ENCODE data around the gene KASH5.
A peak's percentile ranks its signal among the peaks of the same experiment; 100 is the strongest.

KASH5 gene

GRCh38 chr19:49430172-49430677 is 42.2 kb downstream of the KASH5 start:
- Mint-ChIP-seq H3K27me3 (ENCODE audit: low read depth) (peaks cover 96% of the 10 kb centered on the region), H3K27ac (no peak overlapping the region)

GRCh38 chr19:49430678-49431329 is 42.8 kb downstream of the KASH5 start:
- H3K9me3 Mint-ChIP-seq: no peaks in the 10 kb centered on the region
- peaks cover 6% of the 10 kb centered on the region for H3K36me3 Mint-ChIP-seq (ENCODE audit: low read depth)
- no peak overlapping the region for H3K4me3 Mint-ChIP-seq
- H3K27ac Mint-ChIP-seq: no peak overlapping the region
- peaks cover 29% of the 10 kb centered on the region for H3K4me1 Mint-ChIP-seq (ENCODE audit: low read depth)
- peaks cover 96% of the 10 kb centered on the region for H3K27me3 Mint-ChIP-seq (ENCODE audit: low read depth)

More at GRCh38 chr19:49430172-49430677, 42.2 kb downstream of the KASH5 start:
- Mint-ChIP-seq H3K36me3 (ENCODE audit: low read depth) (peaks cover 6% of the 10 kb centered on the region), H3K4me3 (no peak overlapping the region), H3K4me1 (ENCODE audit: low read depth) (peaks cover 31% of the 10 kb centered on the region), H3K9me3 (no peaks in the 10 kb centered on the region)

- Mint-ChIP-seq H3K4me1 (ENCODE audit: low read depth) (peaks cover 30% of the 10 kb centered on the region), H3K4me3 (no peak overlapping the region), H3K27me3 (ENCODE audit: low read depth) (peaks cover 96% of the 10 kb centered on the region), H3K27ac (no peak overlapping the region), H3K36me3 (ENCODE audit: low read depth) (peaks cover 6% of the 10 kb centered on the region), H3K9me3 (no peaks in the 10 kb centered on the region)
Observed at GRCh38 chr19:49431330-49431749, 43.3 kb downstream of the KASH5 start.

- Mint-ChIP-seq H3K9me3 (no peaks in the 10 kb centered on the region), H3K4me1 (ENCODE audit: low read depth) (peaks cover 24% of the 10 kb centered on the region), H3K27ac (no peak overlapping the region), H3K36me3 (ENCODE audit: low read depth) (peaks cover 2% of the 10 kb centered on the region), H3K4me3 (no peak overlapping the region), H3K27me3 (ENCODE audit: low read depth) (peaks cover 94% of the 10 kb centered on the region)
Observed at GRCh38 chr19:49432141-49433073, 44.4 kb downstream of the KASH5 start.

GRCh38 chr19:49433240-49433901 is 45.3 kb downstream of the KASH5 start:
- Mint-ChIP-seq H3K4me1 (ENCODE audit: low read depth) (peaks cover 22% of the 10 kb centered on the region), H3K4me3 (no peak overlapping the region), H3K9me3 (no peaks in the 10 kb centered on the region), H3K36me3 (ENCODE audit: low read depth) (peaks cover 2% of the 10 kb centered on the region), H3K27me3 (ENCODE audit: low read depth) (peaks cover 94% of the 10 kb centered on the region), H3K27ac (no peak overlapping the region)

GRCh38 chr19:49434907-49435583 is 47.0 kb downstream of the KASH5 start:
- Mint-ChIP-seq H3K27ac (no peak overlapping the region), H3K9me3 (no peaks in the 10 kb centered on the region), H3K36me3 (ENCODE audit: low read depth) (no peaks in the 10 kb centered on the region), H3K4me3 (no peak overlapping the region), H3K27me3 (ENCODE audit: low read depth) (peaks cover 94% of the 10 kb centered on the region), H3K4me1 (ENCODE audit: low read depth) (peaks cover 17% of the 10 kb centered on the region)

GRCh38 chr19:49435670-49436069 is 47.6 kb downstream of the KASH5 start:
- Mint-ChIP-seq H3K4me3 (no peak overlapping the region), H3K27me3 (ENCODE audit: low read depth) (peaks cover 94% of the 10 kb centered on the region), H3K27ac (no peak overlapping the region), H3K9me3 (no peaks in the 10 kb centered on the region), H3K36me3 (ENCODE audit: low read depth) (no peaks in the 10 kb centered on the region), H3K4me1 (ENCODE audit: low read depth) (peaks cover 18% of the 10 kb centered on the region)

- peak overlapping the region; percentile 11 for H3K27ac Mint-ChIP-seq
- no peak overlapping the region for H3K4me3 Mint-ChIP-seq
- peaks cover 94% of the 10 kb centered on the region for H3K27me3 Mint-ChIP-seq (ENCODE audit: low read depth)
- no peaks in the 10 kb centered on the region for H3K9me3 Mint-ChIP-seq
- H3K36me3 Mint-ChIP-seq (ENCODE audit: low read depth): no peaks in the 10 kb centered on the region
- H3K4me1 Mint-ChIP-seq (ENCODE audit: low read depth): peaks cover 19% of the 10 kb centered on the region
Observed at GRCh38 chr19:49436381-49437017, 48.5 kb downstream of the KASH5 start.

GRCh38 chr19:49437231-49437630 is 49.2 kb downstream of the KASH5 start:
- peaks cover 26% of the 10 kb centered on the region for H3K4me1 Mint-ChIP-seq (ENCODE audit: low read depth)
- H3K9me3 Mint-ChIP-seq: no peaks in the 10 kb centered on the region
- H3K4me3 Mint-ChIP-seq: no peak overlapping the region
- H3K27ac Mint-ChIP-seq: no peak overlapping the region
- peaks cover 96% of the 10 kb centered on the region for H3K27me3 Mint-ChIP-seq (ENCODE audit: low read depth)
- no peaks in the 10 kb centered on the region for H3K36me3 Mint-ChIP-seq (ENCODE audit: low read depth)

GRCh38 chr19:49438261-49438660 is 50.2 kb downstream of the KASH5 start:
- H3K27me3 Mint-ChIP-seq (ENCODE audit: low read depth): peaks cover 91% of the 10 kb centered on the region
- no peak overlapping the region for H3K4me3 Mint-ChIP-seq
- no peaks in the 10 kb centered on the region for H3K9me3 Mint-ChIP-seq
- H3K36me3 Mint-ChIP-seq (ENCODE audit: low read depth): no peaks in the 10 kb centered on the region
- H3K4me1 Mint-ChIP-seq (ENCODE audit: low read depth): peaks cover 31% of the 10 kb centered on the region
- no peak overlapping the region for H3K27ac Mint-ChIP-seq

GRCh38 chr19:49439836-49440235 is 51.8 kb downstream of the KASH5 start:
- Mint-ChIP-seq H3K4me3 (no peak overlapping the region), H3K27ac (no peak overlapping the region), H3K27me3 (ENCODE audit: low read depth) (peaks cover 76% of the 10 kb centered on the region), H3K9me3 (no peaks in the 10 kb centered on the region), H3K4me1 (ENCODE audit: low read depth) (peaks cover 36% of the 10 kb centered on the region), H3K36me3 (ENCODE audit: low read depth) (no peaks in the 10 kb centered on the region)

- H3K27ac Mint-ChIP-seq: no peak overlapping the region
- H3K4me3 Mint-ChIP-seq: peak overlapping the region; percentile 62
- peaks cover 42% of the 10 kb centered on the region for H3K4me1 Mint-ChIP-seq (ENCODE audit: low read depth)
- H3K36me3 Mint-ChIP-seq (ENCODE audit: low read depth): no peaks in the 10 kb centered on the region
- no peaks in the 10 kb centered on the region for H3K9me3 Mint-ChIP-seq
- peaks cover 68% of the 10 kb centered on the region for H3K27me3 Mint-ChIP-seq (ENCODE audit: low read depth)
Observed at GRCh38 chr19:49440439-49441209, 52.6 kb downstream of the KASH5 start.
